OCI-LY7 (cell line): ENCODE results near the gene NRF1. TPM values are rescaled to one million over a fixed set of nuclear protein-coding genes. Genes with fewer than 3 reads are reported as not detected.

ENCODE experiments used
- BruUV-seq: library from RNA; stranded (reverse); fragments of 400-500 nt; replicated peaks from 2 replicates; lab custom pipeline; 2021; lab: Mats Ljungman, UMichigan
- CTCF ChIA-PET: fragments of 300-600 bp; sonication (Branson Sonifier 250); formaldehyde crosslinking; loops from one replicate; lab custom pipeline; 2022; ENCODE audit warnings: antibody characterized with exemption; ENCODE audit not compliant: unreplicated experiment; lab: Charles Lee
- POLR2A ChIA-PET: fragments of 300-600 bp; sonication (Branson Sonifier 250); formaldehyde crosslinking; loops from one replicate; lab custom pipeline; 2022; ENCODE audit warnings: antibody characterized with exemption; lab: Charles Lee
- DNase-seq: peaks from one replicate; pipeline ENCODE4 v3.0.0-alpha.2; 2015; ENCODE audit warnings: low spot score
- H2AFZ ChIP-seq: fragments of 200-600 bp; sonication (generic), shearing (Covaris generic); 2 replicates; pipeline ENCODE4 v1.6.1; 2014; ENCODE audit warnings: mild to moderate bottlenecking, antibody characterized with exemption, low read length, moderate library complexity
- H3K27ac ChIP-seq: fragments of 200-600 bp; sonication (generic); 2 replicates; pipeline ENCODE4 v1.5.1; 2014; ENCODE audit warnings: mixed run types, low read depth, mild to moderate bottlenecking, moderate library complexity, low read length, inconsistent platforms; ENCODE audit not compliant: poor library complexity, severe bottlenecking
- H3K36me3 ChIP-seq: fragments of 200-600 bp; sonication (generic); 2 replicates; pipeline ENCODE4 v1.6.1; 2014; ENCODE audit warnings: mild to moderate bottlenecking, antibody characterized with exemption, low read length, moderate library complexity, mixed read lengths; ENCODE audit not compliant: insufficient read depth
- H3K4me1 ChIP-seq: fragments of 200-600 bp; sonication (generic); 2 replicates; pipeline ENCODE4 v1.5.1; 2014; ENCODE audit warnings: mild to moderate bottlenecking, low read length; ENCODE audit not compliant: insufficient read depth, poor library complexity, severe bottlenecking
- H3K4me2 ChIP-seq: fragments of 200-600 bp; sonication (generic); 2 replicates; pipeline ENCODE4 v1.6.1; 2014; ENCODE audit warnings: mild to moderate bottlenecking, low read length
- H3K4me3 ChIP-seq: fragments of 200-600 bp; sonication (generic); 2 replicates; pipeline ENCODE4 v1.5.1; 2014; ENCODE audit warnings: mild to moderate bottlenecking, low read depth, low read length; ENCODE audit not compliant: poor library complexity, severe bottlenecking
- H3K79me2 ChIP-seq: fragments of 200-600 bp; sonication (generic); 2 replicates; pipeline ENCODE4 v1.6.1; 2016; ENCODE audit warnings: low read depth, mild to moderate bottlenecking, low read length, moderate library complexity, mixed read lengths; ENCODE audit not compliant: insufficient read depth
- H3K9me2 ChIP-seq: fragments of 200-600 bp; sonication (generic); 2 replicates; pipeline ENCODE4 v1.6.1; 2016; ENCODE audit warnings: mild to moderate bottlenecking, low read length, mixed read lengths; ENCODE audit not compliant: insufficient read depth
- H3K9me3 ChIP-seq: fragments of 200-600 bp; sonication (generic); 2 replicates; pipeline ENCODE4 v1.6.1; 2014; ENCODE audit warnings: mild to moderate bottlenecking, mixed run types, low read length, mixed read lengths
- H4K20me1 ChIP-seq: fragments of 200-600 bp; sonication (generic); 2 replicates; pipeline ENCODE4 v1.6.1; 2014; ENCODE audit warnings: mild to moderate bottlenecking, antibody characterized with exemption, low read length, moderate library complexity, mixed read lengths; ENCODE audit not compliant: insufficient read depth
- CTCF ChIP-seq: fragments of 200-600 bp; sonication (generic); conservative IDR thresholded peaks from 2 replicates; pipeline ENCODE4 v1.5.1; 2014; ENCODE audit warnings: mild to moderate bottlenecking, antibody characterized with exemption, low read length, moderate library complexity, mixed read lengths
- EZH2phosphoT487 ChIP-seq: fragments of 200-600 bp; sonication (generic); IDR thresholded peaks from 2 replicates; pipeline ENCODE4 v1.6.1; 2018; ENCODE audit warnings: low read depth, borderline replicate concordance, mild to moderate bottlenecking, mixed run types, antibody characterized with exemption, low read length, moderate library complexity, mixed read lengths
- intact Hi-C: fragments of 100-400 bp; cut with micrococcal nuclease; formaldehyde crosslinking; loops from one replicate; pipeline ENCODE4 v1.10.0; 2022; ENCODE audit not compliant: unreplicated experiment
- total RNA-seq, 2 experiments: library from RNA; depleted of rRNA in 1 of 2; stranded (reverse); fragments of >200 nt in 1 of 2; shearing (Covaris generic) in 1 of 2; gene quantifications; 2 replicates each; pipeline ENCODE4 v1.2.3, GENCODE V29; 2014 to 2022

The NRF1 gene
- total RNA-seq, 2 experiments from 2014 or later: 26.5 to 26.9 TPM

DNA sequence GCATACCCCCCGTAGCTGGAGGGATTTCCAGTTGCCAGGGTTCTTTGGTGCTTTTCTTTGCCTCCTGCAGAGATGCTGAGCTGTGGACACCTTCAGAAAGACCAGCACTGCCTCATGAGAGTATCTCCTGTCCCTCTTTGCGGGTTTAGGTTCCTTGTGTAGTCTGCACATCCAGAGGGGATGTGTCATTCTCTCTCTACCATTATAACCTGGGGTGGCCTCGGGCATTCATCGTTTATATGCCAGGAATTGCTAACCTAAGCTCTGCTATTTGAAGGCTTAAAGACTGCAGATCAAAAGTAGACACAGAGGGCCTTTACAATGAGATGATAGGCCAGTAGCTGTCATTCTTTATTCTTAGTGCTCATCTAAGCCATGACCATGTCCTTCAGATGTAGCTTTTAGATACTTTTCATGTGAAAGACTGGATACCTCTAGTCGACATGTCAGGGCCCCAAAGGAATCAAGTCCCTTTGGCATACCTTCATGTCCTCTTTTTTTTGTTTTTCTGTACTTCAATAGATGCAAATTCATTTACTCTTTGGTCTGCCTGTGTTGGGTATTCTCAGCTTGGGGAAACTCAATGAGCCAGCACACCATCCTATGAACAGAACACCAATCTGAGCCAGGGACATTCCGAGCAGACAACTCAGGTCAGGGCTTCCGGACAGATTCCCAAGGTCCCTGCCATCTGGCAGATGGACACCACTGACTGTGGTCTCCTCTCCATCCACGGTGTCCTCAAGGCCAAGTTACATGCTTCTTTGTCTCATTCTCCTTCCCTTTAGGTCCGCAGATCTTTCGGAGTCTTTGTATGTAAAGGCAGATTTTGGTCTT, 129.3 kb downstream of the NRF1 start:
- no TSS peak for BruUV-seq
- CTCF ChIA-PET: no interaction called here
- H3K9me2 ChIP-seq: no peaks in the 10 kb centered on the region
- no peaks in the 10 kb centered on the region for H3K4me1 ChIP-seq
- H2AFZ ChIP-seq: no peak overlapping the region
- H3K36me3 ChIP-seq: peaks cover 48% of the 10 kb centered on the region
- no peak overlapping the region for H3K4me3 ChIP-seq
- H3K79me2 ChIP-seq: no peaks in the 10 kb centered on the region
- H3K27ac ChIP-seq: no peak overlapping the region
- DNase-seq: no peak
- H4K20me1 ChIP-seq: no peaks in the 10 kb centered on the region
- no peak for TF ChIP-seq CTCF
- TF ChIP-seq EZH2phosphoT487: no peak
- H3K4me2 ChIP-seq: no peak overlapping the region
- POLR2A ChIA-PET: interaction anchor here (1.4 kb wide), 1 partner anchor 23 kb away, joined by 4 read pairs; no protein-coding TSS in a partner anchor
- intact Hi-C loops: no loop called here
- H3K9me3 ChIP-seq: no peaks in the 10 kb centered on the region

GRCh38 chr7:129741743-129742213, 130.3 kb downstream of the NRF1 start:
- BruUV-seq: no TSS peak
- H3K4me3 ChIP-seq: no peak overlapping the region
- no peaks in the 10 kb centered on the region for H3K9me2 ChIP-seq
- no peaks in the 10 kb centered on the region for H3K79me2 ChIP-seq
- H2AFZ ChIP-seq: no peak overlapping the region
- TF ChIP-seq EZH2phosphoT487: no peak
- TF ChIP-seq CTCF: no peak
- no peaks in the 10 kb centered on the region for H3K4me1 ChIP-seq
- intact Hi-C loops: no loop called here
- no peak overlapping the region for H3K4me2 ChIP-seq
- H3K27ac ChIP-seq: no peak overlapping the region
- ChIA-PET CTCF (no interaction called here), POLR2A (interaction anchor here (0.6 kb wide), 1 partner anchor 141 kb away, joined by 3 read pairs; no protein-coding TSS in a partner anchor)
- H4K20me1 ChIP-seq: no peaks in the 10 kb centered on the region
- H3K36me3 ChIP-seq: peaks cover 52% of the 10 kb centered on the region
- no peaks in the 10 kb centered on the region for H3K9me3 ChIP-seq
- no peak for DNase-seq

DNA sequence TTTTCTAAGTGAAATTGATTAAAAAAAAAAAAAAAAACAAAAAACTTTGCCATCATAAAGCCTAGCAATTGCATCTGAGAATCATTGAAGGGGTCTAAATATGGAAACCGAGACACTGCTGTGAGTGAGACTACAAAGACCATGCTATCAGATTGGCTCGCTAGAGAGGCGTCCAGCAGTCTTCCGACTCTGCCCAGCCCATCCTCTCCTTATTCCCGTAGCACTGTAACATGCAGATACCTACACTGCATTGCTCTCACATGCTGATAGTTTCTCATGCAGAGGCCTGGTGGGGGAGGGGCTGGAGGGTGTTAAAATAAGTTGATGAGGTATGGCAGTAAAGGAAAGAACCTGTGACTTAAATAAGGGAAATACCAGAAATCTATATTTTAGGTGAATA, 130.7 kb downstream of the NRF1 start:
- H3K36me3 ChIP-seq: peaks cover 57% of the 10 kb centered on the region
- H4K20me1 ChIP-seq: no peaks in the 10 kb centered on the region
- H3K4me1 ChIP-seq: no peaks in the 10 kb centered on the region
- H2AFZ ChIP-seq: no peak overlapping the region
- no peaks in the 10 kb centered on the region for H3K79me2 ChIP-seq
- BruUV-seq: no TSS peak
- no peaks in the 10 kb centered on the region for H3K9me2 ChIP-seq
- CTCF ChIA-PET: no interaction called here
- H3K4me2 ChIP-seq: no peak overlapping the region
- TF ChIP-seq CTCF: no peak
- TF ChIP-seq EZH2phosphoT487: no peak
- intact Hi-C loops: no loop called here
- POLR2A ChIA-PET: interaction anchor here (0.6 kb wide), 1 partner anchor 141 kb away, joined by 3 read pairs; no protein-coding TSS in a partner anchor
- no peaks in the 10 kb centered on the region for H3K9me3 ChIP-seq
- H3K27ac ChIP-seq: no peak overlapping the region
- no peak for DNase-seq
- no peak overlapping the region for H3K4me3 ChIP-seq
